ENCODE results near the gene PTTG1IP.

DNA sequence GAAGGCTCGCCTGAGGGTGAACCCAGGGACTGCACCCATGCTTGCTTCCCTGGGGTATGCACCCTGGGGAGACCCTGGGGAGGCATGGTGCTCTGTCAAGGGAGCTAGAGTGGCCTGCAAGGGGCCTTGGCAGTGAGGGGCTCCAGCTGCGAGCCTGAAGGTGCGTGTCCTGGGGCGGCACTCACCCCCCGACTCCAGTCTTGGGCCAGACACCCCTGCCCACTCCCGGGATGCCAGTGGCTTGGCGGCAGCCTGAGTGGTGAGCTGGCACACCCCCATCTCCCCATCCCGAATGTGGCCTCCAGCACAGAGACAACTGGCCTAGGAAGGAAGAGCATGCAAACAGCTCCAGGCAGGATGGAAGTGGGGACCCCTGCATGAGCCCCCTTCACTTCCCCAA lies 58.3 kb downstream of the PTTG1IP start:
- TF ChIP-seq POLR2A (IDR thresholded peaks at IDR 0.05; ENCODE audit: extremely low read depth, insufficient read length) (no peak), MYC (IDR thresholded peaks at IDR 0.05; ENCODE audit: low read depth, low read length) (no peak)
- TF ChIP-seq, protein P1, sequence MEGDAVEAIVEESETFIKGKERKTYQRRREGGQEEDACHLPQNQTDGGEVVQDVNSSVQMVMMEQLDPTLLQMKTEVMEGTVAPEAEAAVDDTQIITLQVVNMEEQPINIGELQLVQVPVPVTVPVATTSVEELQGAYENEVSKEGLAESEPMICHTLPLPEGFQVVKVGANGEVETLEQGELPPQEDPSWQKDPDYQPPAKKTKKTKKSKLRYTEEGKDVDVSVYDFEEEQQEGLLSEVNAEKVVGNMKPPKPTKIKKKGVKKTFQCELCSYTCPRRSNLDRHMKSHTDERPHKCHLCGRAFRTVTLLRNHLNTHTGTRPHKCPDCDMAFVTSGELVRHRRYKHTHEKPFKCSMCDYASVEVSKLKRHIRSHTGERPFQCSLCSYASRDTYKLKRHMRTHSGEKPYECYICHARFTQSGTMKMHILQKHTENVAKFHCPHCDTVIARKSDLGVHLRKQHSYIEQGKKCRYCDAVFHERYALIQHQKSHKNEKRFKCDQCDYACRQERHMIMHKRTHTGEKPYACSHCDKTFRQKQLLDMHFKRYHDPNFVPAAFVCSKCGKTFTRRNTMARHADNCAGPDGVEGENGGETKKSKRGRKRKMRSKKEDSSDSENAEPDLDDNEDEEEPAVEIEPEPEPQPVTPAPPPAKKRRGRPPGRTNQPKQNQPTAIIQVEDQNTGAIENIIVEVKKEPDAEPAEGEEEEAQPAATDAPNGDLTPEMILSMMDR (IDR thresholded peaks at IDR 0.05; ENCODE audit: low read depth, low read length), result no peak
- TF ChIP-seq, protein P2, sequence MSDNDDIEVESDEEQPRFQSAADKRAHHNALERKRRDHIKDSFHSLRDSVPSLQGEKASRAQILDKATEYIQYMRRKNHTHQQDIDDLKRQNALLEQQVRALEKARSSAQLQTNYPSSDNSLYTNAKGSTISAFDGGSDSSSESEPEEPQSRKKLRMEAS (IDR thresholded peaks at IDR 0.05; ENCODE audit: low read depth, low read length), result no peak
